IMR-90 (cell line): ENCODE data around the gene KATNB1. TPM values are rescaled to one million over a fixed set of nuclear protein-coding genes. Genes with fewer than 3 reads are reported as not detected.

ENCODE experiments used
- ATAC-seq: fragments of 200-7000 bp; cut with Tn5 transposase; 2 replicates; pipeline ENCODE4 v1.9.1; 2020; ENCODE audit warnings: low read depth, mild to moderate bottlenecking, moderate library complexity
- BruUV-seq: library from RNA; stranded (reverse); fragments of 400-500 nt; replicated peaks from 2 replicates; lab custom pipeline; 2021; lab: Mats Ljungman, UMichigan
- CTCF ChIA-PET: fragments of 300-600 bp; formaldehyde crosslinking; extraction: SDS; loops from one replicate; lab custom pipeline; 2021; ENCODE audit warnings: antibody characterized with exemption; lab: Yijun Ruan, JAX
- POLR2A ChIA-PET: fragments of 300-600 bp; sonication (Branson Sonifier 250); formaldehyde crosslinking; loops from one replicate; lab custom pipeline; 2022; ENCODE audit warnings: antibody characterized with exemption; ENCODE audit not compliant: unreplicated experiment; lab: Charles Lee
- DNase-seq: peaks from one replicate; pipeline ENCODE4 v3.0.0; 2013
- H2AFZ ChIP-seq: replicated peaks from 2 replicates; pipeline ENCODE3; 2013; ENCODE audit warnings: low read length, mild to moderate bottlenecking; ENCODE audit not compliant: poor library complexity
- H2AK5ac ChIP-seq: 2 replicates; pipeline ENCODE4 v1.6.1; 2013; ENCODE audit warnings: low read depth, low read length, inconsistent platforms
- H2AK9ac ChIP-seq: replicated peaks from 2 replicates; pipeline ENCODE3; 2013; ENCODE audit warnings: mild to moderate bottlenecking, low read depth, low read length, moderate library complexity; ENCODE audit not compliant: poor library complexity
- H2BK120ac ChIP-seq: 2 replicates; pipeline ENCODE4 v1.6.1; 2013; ENCODE audit warnings: low read depth, low read length, inconsistent platforms
- H2BK15ac ChIP-seq: 3 replicates; pipeline ENCODE4 v1.6.1; 2013; ENCODE audit warnings: low read depth, low read length, inconsistent platforms
- H2BK20ac ChIP-seq: 2 replicates; pipeline ENCODE4 v1.6.1; 2013; ENCODE audit warnings: low read depth, mild to moderate bottlenecking, inconsistent platforms, low read length, moderate library complexity
- H2BK5ac ChIP-seq: 2 replicates; pipeline ENCODE4 v1.6.1; 2013; ENCODE audit warnings: mild to moderate bottlenecking, low read depth, low read length, inconsistent platforms; ENCODE audit not compliant: poor library complexity, severe bottlenecking
- H3K14ac ChIP-seq: replicated peaks from 2 replicates; pipeline ENCODE4 v1.6.1; 2013; ENCODE audit warnings: low read depth, low read length, inconsistent platforms
- H3K18ac ChIP-seq: 2 replicates; pipeline ENCODE4 v1.6.1; 2013; ENCODE audit warnings: low read depth, low read length, control low read depth
- H3K23ac ChIP-seq: 2 replicates; pipeline ENCODE4 v1.6.1; 2013; ENCODE audit warnings: low read depth, low read length, inconsistent platforms
- H3K27ac ChIP-seq: 2 replicates; pipeline ENCODE4 v1.5.1; 2013; ENCODE audit warnings: mild to moderate bottlenecking, control low read depth, low read length; ENCODE audit not compliant: insufficient read depth
- H3K27me3 ChIP-seq: 2 replicates; pipeline ENCODE4 v1.6.1; 2013; ENCODE audit warnings: low read length; ENCODE audit not compliant: control insufficient read depth, insufficient read depth
- H3K36me3 ChIP-seq: 2 replicates; pipeline ENCODE4 v1.6.1; 2013; ENCODE audit warnings: low read length, mixed read lengths; ENCODE audit not compliant: control insufficient read depth, insufficient read depth
- H3K4ac ChIP-seq: 2 replicates; pipeline ENCODE4 v1.6.1; 2013; ENCODE audit warnings: low read depth, low read length, inconsistent platforms
- H3K4me1 ChIP-seq: 2 replicates; pipeline ENCODE4 v1.6.1; 2013; ENCODE audit warnings: low read length, mixed read lengths; ENCODE audit not compliant: control insufficient read depth, insufficient read depth
- H3K4me2 ChIP-seq: 2 replicates; pipeline ENCODE4 v1.6.1; 2013; ENCODE audit warnings: low read depth, mild to moderate bottlenecking, control low read depth, low read length, moderate library complexity
- H3K4me3 ChIP-seq: 2 replicates; pipeline ENCODE4 v1.5.1; 2013; ENCODE audit warnings: low read depth, mild to moderate bottlenecking, control low read depth, low read length, moderate library complexity; ENCODE audit not compliant: insufficient read depth
- H3K56ac ChIP-seq: 2 replicates; pipeline ENCODE4 v1.6.1; 2013; ENCODE audit warnings: low read length, inconsistent platforms; ENCODE audit not compliant: insufficient read depth; ENCODE audit errors: extremely low read depth
- H3K79me1 ChIP-seq, 2 experiments: 2 replicates each; pipeline ENCODE4 v1.6.1; 2013; ENCODE audit warnings: low read length in 2 of 2, inconsistent platforms in 1 of 2, low read depth in 1 of 2
- H3K9ac ChIP-seq: 2 replicates; pipeline ENCODE4 v1.6.1; 2013; ENCODE audit warnings: low read depth, low read length, control low read depth
- H3K9me1 ChIP-seq: 2 replicates; pipeline ENCODE4 v1.6.1; 2013; ENCODE audit warnings: low read length, inconsistent platforms; ENCODE audit not compliant: insufficient read depth
- H3K9me3 ChIP-seq: 2 replicates; pipeline ENCODE4 v1.6.1; 2013; ENCODE audit warnings: low read length; ENCODE audit not compliant: control insufficient read depth, insufficient read depth
- H4K20me1 ChIP-seq: 2 replicates; pipeline ENCODE4 v1.6.1; 2013; ENCODE audit warnings: low read length, inconsistent platforms; ENCODE audit not compliant: insufficient read depth
- H4K5ac ChIP-seq: 2 replicates; pipeline ENCODE4 v1.6.1; 2013; ENCODE audit warnings: mild to moderate bottlenecking, low read depth, low read length, control low read depth
- H4K8ac ChIP-seq, 2 experiments: 2 replicates each; pipeline ENCODE4 v1.6.1; 2013; ENCODE audit warnings: low read depth in 2 of 2, low read length in 2 of 2, control low read depth in 1 of 2, inconsistent platforms in 1 of 2
- H4K91ac ChIP-seq: 2 replicates; pipeline ENCODE4 v1.6.1; 2013; ENCODE audit warnings: low read depth, low read length, inconsistent platforms; ENCODE audit not compliant: insufficient read depth
- CEBPB ChIP-seq: IDR thresholded peaks from 2 replicates; pipeline ENCODE4 v1.6.1; 2012; ENCODE audit warnings: low read depth, low read length, improper control_type of control experiment
- CHD1 ChIP-seq: IDR thresholded peaks from 2 replicates; pipeline ENCODE4 v1.6.1; 2012; ENCODE audit warnings: low read depth, low read length, improper control_type of control experiment
- MAFK ChIP-seq: IDR thresholded peaks from 2 replicates; pipeline ENCODE4 v1.6.1; 2012; ENCODE audit warnings: low read depth, low read length, improper control_type of control experiment
- MAZ ChIP-seq: IDR thresholded peaks from 2 replicates; pipeline ENCODE4 v1.6.1; 2012; ENCODE audit warnings: low read depth, mild to moderate bottlenecking, low read length, improper control_type of control experiment, moderate library complexity, borderline replicate concordance
- MXI1 ChIP-seq: IDR thresholded peaks from 2 replicates; pipeline ENCODE4 v1.6.1; 2012; ENCODE audit warnings: low read depth, mild to moderate bottlenecking, low read length, moderate library complexity, borderline replicate concordance
- RAD21 ChIP-seq: IDR thresholded peaks from 2 replicates; pipeline ENCODE4 v1.6.1; 2012; ENCODE audit warnings: low read length, improper control_type of control experiment
- RFX5 ChIP-seq: IDR thresholded peaks from 2 replicates; pipeline ENCODE4 v1.8.0; 2012; ENCODE audit warnings: low read depth, mild to moderate bottlenecking, low read length, moderate library complexity
- SMC3 ChIP-seq: fragments of 150-350 bp; IDR thresholded peaks from 2 replicates; pipeline ENCODE4 v1.6.1; 2016; ENCODE audit warnings: low read depth, mild to moderate bottlenecking, antibody characterized with exemption, low read length, moderate library complexity
- WGBS, 2 experiments: methylation state at CpG; one replicate each; pipeline versions ENCODE4 v1.1.5 to v1.1.7; 2013; ENCODE audit warnings: missing lambda C conversion rate in 2 of 2; ENCODE audit not compliant: insufficient read length in 1 of 2; ENCODE audit errors: extremely low coverage in 2 of 2; 5-methylcytosine and 5-hydroxymethylcytosine counted together
- dilution Hi-C: fragments of 300-500 bp; cut with HindIII; formaldehyde crosslinking; loops from one replicate; pipeline ENCODE4 v1.14.3; 2018; ENCODE audit warnings: low sequenced_read_pairs; ENCODE audit not compliant: unreplicated experiment
- in situ Hi-C: fragments of 300-500 bp; cut with MboI; formaldehyde crosslinking; loops from 3 replicates; pipeline ENCODE4 v1.14.3; 2019; ENCODE audit warnings: low sequenced_read_pairs, inconsistent platforms, mixed read lengths
- intact Hi-C: fragments of 100-400 bp; cut with micrococcal nuclease; formaldehyde crosslinking; loops from 2 replicates; pipeline ENCODE4 v1.10.0; 2022
- polyA plus RNA-seq, 3 experiments: library from polyadenylated mRNA; depleted of rRNA; stranded (reverse); fragments of >200 nt; gene quantifications; 2 replicates each; pipeline ENCODE4 v1.2.3, GENCODE V29; 2012; ENCODE audit warnings: low replicate concordance in 1 of 3
- total RNA-seq: library from RNA; depleted of rRNA; stranded (reverse); fragments of >200 nt; gene quantifications from 2 replicates; pipeline ENCODE4 v1.2.3, GENCODE V29; 2012
- TF ChIP-seq, protein P1 (sequence below): fragments of 150-350 bp; IDR thresholded peaks from 2 replicates; pipeline ENCODE4 v1.6.1; 2016; ENCODE audit warnings: low read depth, mild to moderate bottlenecking, low read length, moderate library complexity, borderline replicate concordance
- TF ChIP-seq, protein P2 (sequence below): conservative IDR thresholded peaks from 2 replicates; pipeline ENCODE4 v1.5.1; 2012; ENCODE audit warnings: mild to moderate bottlenecking, low read depth, low read length, improper control_type of control experiment

Gene KATNB1
- total and polyA plus RNA-seq, 2 of the 4 experiments (the other 2 are of a cell fraction), result 10.9 to 23.5 TPM

DNA sequence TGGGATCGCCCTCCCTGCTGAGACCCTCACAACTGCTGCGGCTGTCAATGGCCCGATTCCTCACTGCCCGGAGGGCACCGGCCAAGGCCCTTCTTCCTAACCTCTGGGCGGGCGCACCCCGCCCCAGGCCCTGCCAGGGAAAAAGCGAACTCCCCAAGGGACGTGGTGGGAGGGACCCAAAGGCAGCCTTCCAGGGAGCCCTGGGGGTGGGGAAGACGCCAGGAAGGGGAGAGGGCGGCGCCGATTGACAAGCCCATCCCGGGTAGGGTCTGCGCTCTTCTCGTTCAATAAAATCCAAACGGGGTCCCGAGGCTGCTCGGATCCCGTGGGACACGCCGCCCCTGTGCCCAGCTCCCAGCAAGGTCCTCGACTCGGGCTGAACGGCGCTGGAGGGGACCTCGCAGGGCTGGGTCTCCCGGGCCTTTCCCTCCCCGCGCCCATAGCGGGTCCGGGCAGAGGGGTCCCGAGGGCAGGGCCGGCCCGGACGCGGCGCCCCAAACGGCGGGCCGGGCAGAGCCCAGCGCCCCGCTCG, 66.3 kb downstream of the KATNB1 start:
- H2BK20ac ChIP-seq, result peak overlapping the region; percentile 43
- H2AK5ac ChIP-seq, result peak overlapping the region; percentile 92
- H2AK9ac ChIP-seq, result peak overlapping the region; percentile 98
- H3K23ac ChIP-seq, result peak overlapping the region; percentile 85
- intact Hi-C loops (loop anchor here (1.0 to 5.0 kb wide), 3 partner anchors 61 to 199 kb away; partner anchors contain the start of genes USB1 and ZNF319), in situ Hi-C loops (no loop called here), dilution Hi-C loops (no loop called here)
- peaks cover 7 to 51% of the 10 kb centered on the region in 2 experiments for H3K79me1 ChIP-seq
- H3K14ac ChIP-seq, result peak overlapping the region; percentile 94
- no peaks in the 10 kb centered on the region for H3K27me3 ChIP-seq
- POLR2A ChIA-PET, result no interaction called here
- H4K5ac ChIP-seq, result peak overlapping the region; percentile 68
- peak overlapping the region; percentile 96 for H4K91ac ChIP-seq
- peak overlapping the region; percentile 84 for H3K4me3 ChIP-seq
- peak overlapping the region; percentile 96 for H3K9ac ChIP-seq
- TF ChIP-seq RFX5, result no peak
- TF ChIP-seq RAD21, result no peak
- TF ChIP-seq MAFK, result no peak
- no peak for TF ChIP-seq SMC3
- TF ChIP-seq CEBPB, result no peak
- TF ChIP-seq, protein P1, sequence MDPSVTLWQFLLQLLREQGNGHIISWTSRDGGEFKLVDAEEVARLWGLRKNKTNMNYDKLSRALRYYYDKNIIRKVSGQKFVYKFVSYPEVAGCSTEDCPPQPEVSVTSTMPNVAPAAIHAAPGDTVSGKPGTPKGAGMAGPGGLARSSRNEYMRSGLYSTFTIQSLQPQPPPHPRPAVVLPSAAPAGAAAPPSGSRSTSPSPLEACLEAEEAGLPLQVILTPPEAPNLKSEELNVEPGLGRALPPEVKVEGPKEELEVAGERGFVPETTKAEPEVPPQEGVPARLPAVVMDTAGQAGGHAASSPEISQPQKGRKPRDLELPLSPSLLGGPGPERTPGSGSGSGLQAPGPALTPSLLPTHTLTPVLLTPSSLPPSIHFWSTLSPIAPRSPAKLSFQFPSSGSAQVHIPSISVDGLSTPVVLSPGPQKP, result no peak
- TF ChIP-seq, protein P2, sequence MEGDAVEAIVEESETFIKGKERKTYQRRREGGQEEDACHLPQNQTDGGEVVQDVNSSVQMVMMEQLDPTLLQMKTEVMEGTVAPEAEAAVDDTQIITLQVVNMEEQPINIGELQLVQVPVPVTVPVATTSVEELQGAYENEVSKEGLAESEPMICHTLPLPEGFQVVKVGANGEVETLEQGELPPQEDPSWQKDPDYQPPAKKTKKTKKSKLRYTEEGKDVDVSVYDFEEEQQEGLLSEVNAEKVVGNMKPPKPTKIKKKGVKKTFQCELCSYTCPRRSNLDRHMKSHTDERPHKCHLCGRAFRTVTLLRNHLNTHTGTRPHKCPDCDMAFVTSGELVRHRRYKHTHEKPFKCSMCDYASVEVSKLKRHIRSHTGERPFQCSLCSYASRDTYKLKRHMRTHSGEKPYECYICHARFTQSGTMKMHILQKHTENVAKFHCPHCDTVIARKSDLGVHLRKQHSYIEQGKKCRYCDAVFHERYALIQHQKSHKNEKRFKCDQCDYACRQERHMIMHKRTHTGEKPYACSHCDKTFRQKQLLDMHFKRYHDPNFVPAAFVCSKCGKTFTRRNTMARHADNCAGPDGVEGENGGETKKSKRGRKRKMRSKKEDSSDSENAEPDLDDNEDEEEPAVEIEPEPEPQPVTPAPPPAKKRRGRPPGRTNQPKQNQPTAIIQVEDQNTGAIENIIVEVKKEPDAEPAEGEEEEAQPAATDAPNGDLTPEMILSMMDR, result no peak
- TF ChIP-seq MAZ, result no peak
- TF ChIP-seq CHD1, result no peak; the same call in 1 of the 2 replicates
- TF ChIP-seq MXI1, result no peak
- peak overlapping the region; percentile 94 for H3K4ac ChIP-seq
- peak overlapping the region; percentile 79 for H3K18ac ChIP-seq
- peaks cover 15% of the 10 kb centered on the region for H3K36me3 ChIP-seq
- H4K20me1 ChIP-seq, result peaks cover 28% of the 10 kb centered on the region
- peak overlapping the region; percentile 92 for H2BK5ac ChIP-seq
- BruUV-seq, result no TSS peak
- WGBS, 2 experiments, result 1% methylated on average over 21 of the region's 45 CpGs; no CpG with 5 or more reads in 1 of the 2 experiments
- H3K9me1 ChIP-seq, result peaks cover 31% of the 10 kb centered on the region
- H2AFZ ChIP-seq, result peak overlapping the region; percentile 92
- H2BK15ac ChIP-seq, result peak overlapping the region; percentile 56; the same call in 2 of the 3 replicates
- ATAC-seq, result peak; percentile 56
- peak overlapping the region; percentile 93 for H3K27ac ChIP-seq
- no peaks in the 10 kb centered on the region for H3K9me3 ChIP-seq
- DNase-seq, result no peak
- H3K56ac ChIP-seq, result peak overlapping the region; percentile 96
- peak overlapping the region; percentile 78 for H2BK120ac ChIP-seq
- peak overlapping the region; percentile 88 for H3K4me2 ChIP-seq
- peaks cover 29% of the 10 kb centered on the region for H3K4me1 ChIP-seq
- CTCF ChIA-PET, result interaction anchor here (0.6 kb wide), 1 partner anchor 61 kb away, joined by 4 read pairs; no protein-coding TSS in a partner anchor
- peak overlapping the region; percentile 85 to 89 for H4K8ac ChIP-seq
